HepG2 (cell line): Measurements from ENCODE around the gene FGFR3.

ENCODE experiments used
- CTCF ChIP-seq: sonication (generic); formaldehyde crosslinking; IDR thresholded peaks from 2 replicates; pipeline ENCODE4 v1.5.0; 2020; ENCODE audit warnings: mild to moderate bottlenecking, missing genetic modification reagents, moderate library complexity
- EZH2 ChIP-seq: conservative IDR thresholded peaks from 2 replicates; pipeline ENCODE4 v1.6.1; 2012; ENCODE audit warnings: mild to moderate bottlenecking, low read depth, low read length, moderate library complexity
- RAD51 ChIP-seq: fragments of 450-650 bp; IDR thresholded peaks from 2 replicates; pipeline ENCODE4 v1.6.1; 2016; ENCODE audit warnings: borderline replicate concordance
- STAT6 ChIP-seq: sonication (generic); formaldehyde crosslinking; IDR thresholded peaks from 2 replicates; pipeline ENCODE4 v1.4.0; 2020; ENCODE audit warnings: missing genetic modification reagents, mild to moderate bottlenecking, borderline replicate concordance
- ZNF225 ChIP-seq: sonication (generic); formaldehyde crosslinking; IDR thresholded peaks from 2 replicates; pipeline ENCODE4 v1.4.0; 2020; ENCODE audit warnings: mild to moderate bottlenecking, missing genetic modification reagents

- no peak for TF ChIP-seq EZH2
- TF ChIP-seq CTCF (CRISPR knock-in tag), result no peak
- no peak for TF ChIP-seq STAT6 (CRISPR knock-in tag)
- no peak for TF ChIP-seq RAD51
- TF ChIP-seq ZNF225 (CRISPR knock-in tag), result no peak
Observed at GRCh38 chr4:1796486-1797204, 3.6 kb downstream of the FGFR3 start.
